Fibroblast of skin of right quadriceps (primary cell): ENCODE measurements around the gene HACL1.
"Not testable (repeated sequence)": the region's sequence is repeated elsewhere in the genome, so short reads cannot be mapped to it uniquely, and the experiment has no call there.

ENCODE experiments used
- DNase-seq: peaks from one replicate; pipeline ENCODE4 v3.0.0-alpha.2; 2013

HACL1 gene

GRCh38 chr3:15578289-15578867 lies 23.0 kb downstream of the HACL1 start:
- DNase-seq: no peak

DNA sequence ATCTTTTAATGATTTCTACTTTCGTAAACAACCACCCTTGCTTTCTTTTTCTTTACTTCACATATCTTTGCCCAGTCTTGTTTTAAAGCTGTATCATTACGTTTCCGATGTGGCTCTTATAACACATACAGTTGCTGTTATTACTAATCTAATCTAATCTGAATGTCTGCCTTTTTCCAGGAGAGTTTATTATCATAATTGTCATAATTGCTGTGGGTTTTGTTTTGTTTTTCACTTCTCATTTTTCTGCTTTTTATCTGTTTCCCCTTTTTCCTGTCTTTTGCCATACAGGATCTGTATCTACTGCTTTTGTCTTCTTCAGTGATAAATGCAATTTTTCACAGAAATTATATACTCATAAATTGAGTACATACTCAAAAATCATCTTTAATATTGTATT lies 24.9 kb downstream of the HACL1 start:
- DNase-seq: no peak

DNA sequence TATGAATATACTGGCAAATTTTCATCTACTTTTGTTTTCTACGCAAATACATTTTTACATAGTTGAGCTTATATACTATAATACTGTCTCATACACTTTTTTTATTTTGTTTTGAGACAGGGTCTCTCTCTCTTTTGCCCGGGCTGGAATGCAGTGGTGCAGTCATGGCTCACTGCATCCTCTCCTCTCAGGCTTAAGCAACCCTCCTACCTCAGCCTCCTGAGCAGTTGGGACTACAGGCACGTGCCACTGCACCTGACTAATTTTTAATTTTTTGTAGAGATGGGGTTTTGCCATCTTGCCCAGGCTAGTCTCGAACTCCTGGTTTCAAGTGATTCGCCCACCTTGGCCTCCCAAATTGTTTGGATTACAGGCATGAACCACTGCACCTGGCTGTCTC lies 25.9 kb downstream of the HACL1 start:
- DNase-seq: no peak

GRCh38 chr3:15572138-15572537 lies 29.2 kb downstream of the HACL1 start:
- no peak for DNase-seq

DNA sequence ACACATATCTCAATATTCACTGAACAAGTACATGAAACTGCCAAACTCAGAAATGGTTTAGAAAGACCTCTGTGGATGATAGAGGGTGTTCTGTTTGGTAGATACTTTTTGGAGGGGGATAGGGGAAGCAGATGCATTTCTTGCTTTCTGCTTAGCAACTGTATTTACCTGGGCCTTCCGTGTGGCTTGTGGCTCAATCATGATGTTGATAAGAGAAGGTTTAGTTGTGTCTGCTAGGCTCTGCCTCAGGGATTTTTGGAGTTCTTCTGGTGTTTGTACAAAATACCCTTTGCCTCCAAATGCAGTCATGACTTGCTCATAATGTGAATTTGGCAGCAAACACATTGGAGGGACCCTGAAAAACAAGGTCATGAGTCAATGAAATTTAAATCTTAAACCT lies 38.2 kb downstream of the HACL1 start:
- DNase-seq: no peak

- no peak for DNase-seq
These were observed 38.8 kb downstream of the HACL1 start for GRCh38 chr3:15562560-15562959.

- DNase-seq: no peak
These were observed 42.8 kb downstream of the HACL1 start for GRCh38 chr3:15558581-15558980.

GRCh38 chr3:15557511-15557946 lies 43.8 kb downstream of the HACL1 start:
- DNase-seq: peak; percentile 74

DNA sequence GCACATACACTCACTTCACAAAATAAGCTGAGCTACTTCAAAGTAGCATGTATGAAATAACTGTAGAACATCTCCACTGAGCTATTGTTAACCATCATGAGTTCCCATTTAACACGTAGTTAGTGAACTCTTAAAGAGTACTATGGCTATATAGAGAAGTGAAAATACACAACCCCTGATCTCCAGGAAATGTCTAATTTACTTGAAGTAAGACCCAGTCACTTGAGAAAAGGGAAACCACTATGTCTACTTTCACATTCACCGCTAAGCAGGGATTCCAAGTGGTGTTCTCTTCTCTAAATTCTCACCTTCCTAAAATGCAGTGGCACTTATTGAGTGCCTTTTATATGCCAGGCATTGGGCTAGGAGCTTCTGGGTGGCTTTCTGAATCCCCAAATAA lies 44.9 kb downstream of the HACL1 start:
- DNase-seq: no peak

- no peak for DNase-seq
These were observed 47.6 kb downstream of the HACL1 start for GRCh38 chr3:15553749-15554148.

DNA sequence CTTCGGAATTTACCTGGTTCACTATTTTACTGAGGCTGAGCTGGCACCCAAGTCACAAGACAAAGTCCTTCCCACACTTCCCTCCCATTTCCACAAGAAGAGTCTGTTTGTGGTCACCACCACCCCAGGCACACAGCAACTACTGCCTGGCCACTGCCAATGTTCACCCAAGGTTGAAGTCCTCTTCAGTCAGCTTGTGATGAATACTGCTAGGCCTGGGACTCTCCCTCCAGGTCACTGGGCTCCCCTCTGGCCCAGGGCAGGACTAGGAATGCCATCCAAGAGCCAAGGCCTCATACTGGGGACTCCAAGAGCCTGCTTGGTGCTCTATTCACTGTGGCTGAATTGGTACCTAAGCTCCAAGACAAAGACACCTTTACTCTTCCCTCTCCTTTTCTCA lies 49.5 kb downstream of the HACL1 start:
- no peak for DNase-seq

DNA sequence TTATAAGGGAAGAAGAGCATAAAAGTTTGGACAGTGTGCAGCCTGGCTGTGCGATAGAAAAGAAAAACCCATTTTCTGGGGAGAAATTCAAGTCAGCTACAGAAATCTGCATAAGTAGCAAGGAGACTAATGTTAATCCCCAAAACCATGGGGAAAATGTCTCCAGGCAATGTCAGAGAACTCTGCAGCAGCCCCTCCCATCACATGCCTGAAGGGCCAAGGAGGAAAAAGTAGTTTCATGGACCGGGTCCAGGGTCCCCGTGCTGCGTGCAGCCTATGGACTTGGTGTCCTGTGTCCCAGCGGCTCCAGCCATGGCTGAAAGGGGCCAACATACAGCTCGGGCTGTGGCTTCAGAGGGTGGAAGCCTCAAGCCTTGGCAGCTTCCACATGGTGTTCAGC lies 51.5 kb downstream of the HACL1 start:
- no peak for DNase-seq

GRCh38 chr3:15542614-15543013 lies 58.8 kb downstream of the HACL1 start:
- no peak for DNase-seq

GRCh38 chr3:15541371-15541770 lies 60.0 kb downstream of the HACL1 start:
- DNase-seq: no peak

GRCh38 chr3:15539066-15539465 lies 62.3 kb downstream of the HACL1 start:
- no peak for DNase-seq

GRCh38 chr3:15538345-15538744 lies 63.0 kb downstream of the HACL1 start:
- DNase-seq: no peak

- no peak for DNase-seq
These were observed 64.5 kb downstream of the HACL1 start for GRCh38 chr3:15536856-15537255.

DNA sequence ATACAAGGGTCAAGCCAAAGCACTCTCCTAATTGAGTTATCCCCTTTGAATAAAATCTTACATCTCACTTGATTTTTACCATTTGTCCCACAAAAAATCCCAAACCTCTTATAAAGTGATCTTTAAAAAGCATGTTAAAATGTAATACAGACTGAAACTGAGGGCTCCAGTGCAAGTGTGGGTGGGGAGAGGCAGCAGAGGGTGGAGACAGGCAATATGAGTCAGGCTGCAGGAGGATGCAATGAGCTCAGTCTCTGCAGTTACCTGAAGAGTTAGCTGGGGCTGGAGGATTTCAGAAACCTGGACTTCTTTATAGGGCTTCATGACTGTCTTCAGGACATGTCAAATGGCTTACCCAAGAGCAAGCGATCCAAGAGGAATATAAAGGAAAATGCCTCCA lies 65.6 kb downstream of the HACL1 start:
- no peak for DNase-seq

- not testable (repeated sequence) for DNase-seq
These were observed 68.8 kb downstream of the HACL1 start for GRCh38 chr3:15532614-15533013.

GRCh38 chr3:15531346-15531745 lies 70.0 kb downstream of the HACL1 start:
- DNase-seq: no peak

- DNase-seq: no peak
These were observed 72.4 kb downstream of the HACL1 start for GRCh38 chr3:15528854-15529537.

DNA sequence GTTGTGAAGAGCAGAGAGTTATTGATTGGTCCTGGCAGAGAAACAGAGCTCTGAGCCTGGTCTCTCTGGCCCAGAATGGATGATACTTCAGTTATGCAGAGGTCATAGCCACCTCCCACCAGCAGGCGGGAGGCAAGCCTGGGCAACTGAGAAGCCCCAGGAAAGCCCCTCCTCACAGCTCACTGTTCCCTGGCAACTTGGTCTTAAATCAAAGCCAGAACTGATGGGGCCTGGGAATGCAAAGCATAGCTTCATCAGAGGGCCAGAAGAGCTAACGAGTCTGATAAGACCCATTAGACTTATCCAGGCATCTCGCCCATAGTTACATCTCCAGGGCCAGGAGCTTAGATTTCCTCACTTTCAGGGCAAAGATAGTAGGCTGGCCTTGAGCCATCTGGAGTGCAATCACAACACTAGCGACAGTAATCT lies 74.3 kb downstream of the HACL1 start:
- DNase-seq: no peak

GRCh38 chr3:15525790-15526189 lies 75.6 kb downstream of the HACL1 start:
- DNase-seq: no peak

- DNase-seq: no peak
These were observed 77.5 kb downstream of the HACL1 start for GRCh38 chr3:15523660-15524417.
